ENCODE measurements around the gene SFI1.
"Not testable (repeated sequence)": the region's sequence is repeated elsewhere in the genome, so short reads cannot be mapped to it uniquely, and the experiment has no call there.

The SFI1 gene

DNA sequence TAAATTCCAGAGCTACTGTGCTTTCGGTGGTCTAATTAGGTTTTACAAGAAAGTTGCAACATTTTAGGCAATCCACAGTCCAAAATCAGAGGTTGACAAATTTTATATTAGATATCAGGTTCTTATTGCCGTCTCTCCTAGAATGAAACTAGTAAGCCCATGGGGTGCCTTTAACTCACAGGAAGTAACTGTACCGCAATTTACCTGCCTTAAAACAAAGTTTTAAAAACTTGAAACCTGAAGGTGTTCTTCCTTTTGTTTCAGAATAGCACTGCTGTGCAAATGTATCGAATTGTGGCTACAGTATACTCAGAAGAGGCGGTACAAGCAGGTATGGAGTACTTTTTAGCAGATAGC is 88.4 kb downstream of the SFI1 start:
- Histone ChIP-seq H3K4me3 (ENCODE audit: insufficient read depth, low read depth, low read length, poor library complexity, severe bottlenecking) (peak overlapping the region; percentile 11), H3K27ac (ENCODE audit: insufficient read depth, low read length, poor library complexity, severe bottlenecking) (peak overlapping the region; percentile 19), H3K27me3 (replicated peaks; ENCODE audit: control insufficient read depth, insufficient read depth, low read length, poor library complexity, severe bottlenecking) (no peaks in the 10 kb centered on the region), H3K9me3 (ENCODE audit: control insufficient read depth, low read length) (no peaks in the 10 kb centered on the region), H3K4me1 (ENCODE audit: control insufficient read depth, insufficient read depth, low read length, poor library complexity, severe bottlenecking) (peaks cover 8% of the 10 kb centered on the region), H3K36me3 (ENCODE audit: control insufficient read depth, insufficient read depth, low read length) (peaks cover 31% of the 10 kb centered on the region)
- DNase-seq, result no peak

- Histone ChIP-seq H3K27me3 (replicated peaks; ENCODE audit: control insufficient read depth, insufficient read depth, low read length, poor library complexity, severe bottlenecking) (no peaks in the 10 kb centered on the region), H3K4me3 (ENCODE audit: insufficient read depth, low read depth, low read length, poor library complexity, severe bottlenecking) (peak overlapping the region; percentile 11), H3K9me3 (ENCODE audit: control insufficient read depth, low read length) (no peaks in the 10 kb centered on the region), H3K27ac (ENCODE audit: insufficient read depth, low read length, poor library complexity, severe bottlenecking) (peak overlapping the region; percentile 19), H3K36me3 (ENCODE audit: control insufficient read depth, insufficient read depth, low read length) (peaks cover 31% of the 10 kb centered on the region), H3K4me1 (ENCODE audit: control insufficient read depth, insufficient read depth, low read length, poor library complexity, severe bottlenecking) (peaks cover 8% of the 10 kb centered on the region)
- DNase-seq, result no peak
Observed at GRCh38 chr22:31585161-31585859, 89.0 kb downstream of the SFI1 start.

- peaks cover 8% of the 10 kb centered on the region for H3K4me1 ChIP-seq (ENCODE audit: control insufficient read depth, insufficient read depth, low read length, poor library complexity, severe bottlenecking)
- no peaks in the 10 kb centered on the region for H3K9me3 ChIP-seq (ENCODE audit: control insufficient read depth, low read length)
- DNase-seq, result no peak
- H3K4me3 ChIP-seq (ENCODE audit: insufficient read depth, low read depth, low read length, poor library complexity, severe bottlenecking), result no peak overlapping the region
- H3K27ac ChIP-seq (ENCODE audit: insufficient read depth, low read length, poor library complexity, severe bottlenecking), result peak overlapping the region; percentile 7
- peaks cover 31% of the 10 kb centered on the region for H3K36me3 ChIP-seq (ENCODE audit: control insufficient read depth, insufficient read depth, low read length)
- H3K27me3 ChIP-seq (replicated peaks; ENCODE audit: control insufficient read depth, insufficient read depth, low read length, poor library complexity, severe bottlenecking), result no peaks in the 10 kb centered on the region
Observed at GRCh38 chr22:31586137-31586920, 90.0 kb downstream of the SFI1 start.

- no peaks in the 10 kb centered on the region for H3K9me3 ChIP-seq (ENCODE audit: control insufficient read depth, low read length)
- no peak for DNase-seq
- H3K4me1 ChIP-seq (ENCODE audit: control insufficient read depth, insufficient read depth, low read length, poor library complexity, severe bottlenecking), result peaks cover 8% of the 10 kb centered on the region
- no peaks in the 10 kb centered on the region for H3K27me3 ChIP-seq (replicated peaks; ENCODE audit: control insufficient read depth, insufficient read depth, low read length, poor library complexity, severe bottlenecking)
- no peak overlapping the region for H3K27ac ChIP-seq (ENCODE audit: insufficient read depth, low read length, poor library complexity, severe bottlenecking)
- no peak overlapping the region for H3K4me3 ChIP-seq (ENCODE audit: insufficient read depth, low read depth, low read length, poor library complexity, severe bottlenecking)
- H3K36me3 ChIP-seq (ENCODE audit: control insufficient read depth, insufficient read depth, low read length), result peaks cover 31% of the 10 kb centered on the region
Observed at GRCh38 chr22:31588970-31589675, 92.8 kb downstream of the SFI1 start.

GRCh38 chr22:31590161-31590560 is 93.8 kb downstream of the SFI1 start:
- not testable (repeated sequence) for H3K27ac ChIP-seq (ENCODE audit: insufficient read depth, low read length, poor library complexity, severe bottlenecking); H3K4me3 ChIP-seq (ENCODE audit: insufficient read depth, low read depth, low read length, poor library complexity, severe bottlenecking); H3K4me1 ChIP-seq (ENCODE audit: control insufficient read depth, insufficient read depth, low read length, poor library complexity, severe bottlenecking); H3K9me3 ChIP-seq (ENCODE audit: control insufficient read depth, low read length); H3K27me3 ChIP-seq (replicated peaks; ENCODE audit: control insufficient read depth, insufficient read depth, low read length, poor library complexity, severe bottlenecking); DNase-seq
- peaks cover 31% of the 10 kb centered on the region for H3K36me3 ChIP-seq (ENCODE audit: control insufficient read depth, insufficient read depth, low read length)

DNA sequence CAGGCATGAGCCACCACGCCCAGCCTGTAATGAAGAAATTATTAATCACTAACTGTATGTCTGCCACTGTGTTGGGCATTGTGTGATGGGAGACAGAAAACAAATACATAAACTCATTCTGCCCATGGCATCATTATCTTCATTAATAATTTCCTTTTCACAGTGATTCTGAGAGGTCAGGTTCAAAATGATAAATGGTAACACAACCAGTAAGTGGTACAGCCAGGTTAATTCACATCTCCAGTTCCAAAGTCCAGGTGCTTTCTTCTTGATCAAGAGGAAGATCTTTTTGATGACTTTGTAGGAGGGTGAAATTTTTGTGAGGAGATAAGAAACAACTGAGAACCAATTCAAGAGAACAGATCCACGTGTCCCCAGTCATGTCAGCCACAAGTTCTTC is 98.9 kb downstream of the SFI1 start:
- Histone ChIP-seq H3K4me1 (ENCODE audit: control insufficient read depth, insufficient read depth, low read length, poor library complexity, severe bottlenecking) (no peaks in the 10 kb centered on the region), H3K27ac (ENCODE audit: insufficient read depth, low read length, poor library complexity, severe bottlenecking) (no peak overlapping the region), H3K4me3 (ENCODE audit: insufficient read depth, low read depth, low read length, poor library complexity, severe bottlenecking) (no peak overlapping the region), H3K9me3 (ENCODE audit: control insufficient read depth, low read length) (no peaks in the 10 kb centered on the region), H3K36me3 (ENCODE audit: control insufficient read depth, insufficient read depth, low read length) (peaks cover 7% of the 10 kb centered on the region), H3K27me3 (replicated peaks; ENCODE audit: control insufficient read depth, insufficient read depth, low read length, poor library complexity, severe bottlenecking) (no peaks in the 10 kb centered on the region)
- no peak for DNase-seq

DNA sequence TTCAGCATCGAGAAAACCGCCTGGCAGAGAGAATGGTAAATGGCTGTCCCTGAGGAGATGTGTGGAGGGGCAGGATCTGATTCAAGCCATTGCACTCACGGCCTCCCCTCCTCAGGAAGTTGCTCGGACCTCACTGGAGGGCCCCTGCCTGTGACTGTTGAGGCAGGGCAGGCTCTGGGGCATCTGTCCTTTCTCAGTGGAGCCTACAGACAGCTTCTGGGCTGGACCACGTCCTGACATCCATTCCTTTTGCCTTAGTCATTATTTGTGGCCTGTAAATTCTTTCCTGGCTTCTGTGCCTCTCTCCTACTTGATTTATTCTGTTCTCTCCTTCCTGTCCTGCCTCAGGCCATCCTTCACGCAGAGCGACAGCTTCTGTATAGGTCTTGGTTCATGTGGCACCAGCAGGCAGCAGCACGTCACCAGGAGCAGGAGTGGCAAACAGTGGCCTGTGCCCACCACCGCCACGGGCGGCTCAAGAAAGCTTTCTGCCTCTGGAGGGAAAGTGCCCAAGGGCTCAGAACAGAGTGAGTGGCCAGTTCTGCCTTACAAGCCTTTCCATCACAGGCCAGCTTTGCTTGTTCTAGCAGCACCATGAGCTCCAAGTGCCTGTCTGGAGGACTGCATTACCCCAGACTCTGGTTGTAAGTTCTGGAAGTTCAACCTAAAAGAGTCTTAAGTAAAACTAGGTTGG is 106.1 kb downstream of the SFI1 start:
- no peak overlapping the region for H3K4me3 ChIP-seq (ENCODE audit: insufficient read depth, low read depth, low read length, poor library complexity, severe bottlenecking)
- H3K36me3 ChIP-seq (ENCODE audit: control insufficient read depth, insufficient read depth, low read length), result peaks cover 50% of the 10 kb centered on the region
- DNase-seq, result no peak
- H3K27ac ChIP-seq (ENCODE audit: insufficient read depth, low read length, poor library complexity, severe bottlenecking), result no peak overlapping the region
- H3K4me1 ChIP-seq (ENCODE audit: control insufficient read depth, insufficient read depth, low read length, poor library complexity, severe bottlenecking), result no peaks in the 10 kb centered on the region
- H3K27me3 ChIP-seq (replicated peaks; ENCODE audit: control insufficient read depth, insufficient read depth, low read length, poor library complexity, severe bottlenecking), result no peaks in the 10 kb centered on the region
- H3K9me3 ChIP-seq (ENCODE audit: control insufficient read depth, low read length), result no peaks in the 10 kb centered on the region

- H3K9me3 ChIP-seq (ENCODE audit: control insufficient read depth, low read length), result no peaks in the 10 kb centered on the region
- H3K36me3 ChIP-seq (ENCODE audit: control insufficient read depth, insufficient read depth, low read length), result peaks cover 56% of the 10 kb centered on the region
- H3K27ac ChIP-seq (ENCODE audit: insufficient read depth, low read length, poor library complexity, severe bottlenecking), result no peak overlapping the region
- no peak for DNase-seq
- no peaks in the 10 kb centered on the region for H3K4me1 ChIP-seq (ENCODE audit: control insufficient read depth, insufficient read depth, low read length, poor library complexity, severe bottlenecking)
- no peak overlapping the region for H3K4me3 ChIP-seq (ENCODE audit: insufficient read depth, low read depth, low read length, poor library complexity, severe bottlenecking)
- H3K27me3 ChIP-seq (replicated peaks; ENCODE audit: control insufficient read depth, insufficient read depth, low read length, poor library complexity, severe bottlenecking), result no peaks in the 10 kb centered on the region
Observed at GRCh38 chr22:31603081-31603525, 106.8 kb downstream of the SFI1 start.

- Histone ChIP-seq H3K9me3 (ENCODE audit: control insufficient read depth, low read length) (no peaks in the 10 kb centered on the region), H3K4me3 (ENCODE audit: insufficient read depth, low read depth, low read length, poor library complexity, severe bottlenecking) (no peak overlapping the region), H3K4me1 (ENCODE audit: control insufficient read depth, insufficient read depth, low read length, poor library complexity, severe bottlenecking) (no peaks in the 10 kb centered on the region), H3K27ac (ENCODE audit: insufficient read depth, low read length, poor library complexity, severe bottlenecking) (no peak overlapping the region), H3K36me3 (ENCODE audit: control insufficient read depth, insufficient read depth, low read length) (peaks cover 59% of the 10 kb centered on the region), H3K27me3 (replicated peaks; ENCODE audit: control insufficient read depth, insufficient read depth, low read length, poor library complexity, severe bottlenecking) (no peaks in the 10 kb centered on the region)
- no peak for DNase-seq
Observed at GRCh38 chr22:31603574-31603973, 107.2 kb downstream of the SFI1 start.

All from effector memory CD4-positive, alpha-beta T cell (primary cell).